Fibroblast of pulmonary artery (primary cell): ENCODE data around the gene SDCCAG8.

Experiments used
- DNase-seq: peaks from one replicate; pipeline ENCODE4 v3.0.0-alpha.2; 2010; ENCODE audit warnings: low read depth
- H3K4me3 ChIP-seq: replicated peaks from 2 replicates; pipeline ENCODE4 v1.5.1; 2011; ENCODE audit warnings: low read depth, mild to moderate bottlenecking, control low read depth, low read length, moderate library complexity
- TF ChIP-seq, protein P1 (sequence below): IDR thresholded peaks from 2 replicates; pipeline ENCODE4 v1.5.1; 2011; ENCODE audit warnings: mild to moderate bottlenecking, control low read depth, low read length, inconsistent platforms; ENCODE audit errors: missing control alignments

The SDCCAG8 gene

DNA sequence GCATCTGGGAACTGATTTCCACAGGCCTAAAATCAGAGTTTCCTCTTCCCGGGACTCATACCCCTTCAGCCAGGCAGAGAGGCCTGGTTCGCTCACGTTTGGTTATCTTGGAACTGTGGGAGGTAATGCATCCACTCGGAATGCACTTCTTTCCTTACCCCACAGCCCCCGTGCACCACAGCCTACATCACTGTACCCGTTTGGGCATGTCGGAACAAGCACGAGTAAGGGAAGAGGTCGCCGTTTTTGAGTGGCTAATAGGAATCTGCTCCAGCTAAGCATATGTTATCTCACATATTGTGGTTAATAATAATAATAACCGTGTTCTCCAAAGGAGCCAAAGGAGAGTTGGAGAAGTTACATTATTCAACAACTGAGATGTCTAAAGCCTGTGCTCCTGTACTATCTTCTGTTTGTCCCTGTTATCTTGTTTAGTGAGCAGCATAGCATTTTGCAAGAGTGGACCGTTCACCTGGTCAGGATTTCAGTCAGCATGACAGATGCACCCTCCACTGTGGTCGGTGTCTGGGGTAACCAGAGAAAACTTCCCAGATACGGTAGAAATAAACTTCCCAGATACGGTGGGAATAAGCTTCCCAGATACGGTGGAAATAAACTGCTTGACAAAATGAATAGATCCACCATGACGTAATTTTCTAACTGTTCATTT, 198.6 kb downstream of the SDCCAG8 start:
- H3K4me3 ChIP-seq, result no peak overlapping the region
- TF ChIP-seq, protein P1, sequence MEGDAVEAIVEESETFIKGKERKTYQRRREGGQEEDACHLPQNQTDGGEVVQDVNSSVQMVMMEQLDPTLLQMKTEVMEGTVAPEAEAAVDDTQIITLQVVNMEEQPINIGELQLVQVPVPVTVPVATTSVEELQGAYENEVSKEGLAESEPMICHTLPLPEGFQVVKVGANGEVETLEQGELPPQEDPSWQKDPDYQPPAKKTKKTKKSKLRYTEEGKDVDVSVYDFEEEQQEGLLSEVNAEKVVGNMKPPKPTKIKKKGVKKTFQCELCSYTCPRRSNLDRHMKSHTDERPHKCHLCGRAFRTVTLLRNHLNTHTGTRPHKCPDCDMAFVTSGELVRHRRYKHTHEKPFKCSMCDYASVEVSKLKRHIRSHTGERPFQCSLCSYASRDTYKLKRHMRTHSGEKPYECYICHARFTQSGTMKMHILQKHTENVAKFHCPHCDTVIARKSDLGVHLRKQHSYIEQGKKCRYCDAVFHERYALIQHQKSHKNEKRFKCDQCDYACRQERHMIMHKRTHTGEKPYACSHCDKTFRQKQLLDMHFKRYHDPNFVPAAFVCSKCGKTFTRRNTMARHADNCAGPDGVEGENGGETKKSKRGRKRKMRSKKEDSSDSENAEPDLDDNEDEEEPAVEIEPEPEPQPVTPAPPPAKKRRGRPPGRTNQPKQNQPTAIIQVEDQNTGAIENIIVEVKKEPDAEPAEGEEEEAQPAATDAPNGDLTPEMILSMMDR, result no peak
- no peak for DNase-seq

DNA sequence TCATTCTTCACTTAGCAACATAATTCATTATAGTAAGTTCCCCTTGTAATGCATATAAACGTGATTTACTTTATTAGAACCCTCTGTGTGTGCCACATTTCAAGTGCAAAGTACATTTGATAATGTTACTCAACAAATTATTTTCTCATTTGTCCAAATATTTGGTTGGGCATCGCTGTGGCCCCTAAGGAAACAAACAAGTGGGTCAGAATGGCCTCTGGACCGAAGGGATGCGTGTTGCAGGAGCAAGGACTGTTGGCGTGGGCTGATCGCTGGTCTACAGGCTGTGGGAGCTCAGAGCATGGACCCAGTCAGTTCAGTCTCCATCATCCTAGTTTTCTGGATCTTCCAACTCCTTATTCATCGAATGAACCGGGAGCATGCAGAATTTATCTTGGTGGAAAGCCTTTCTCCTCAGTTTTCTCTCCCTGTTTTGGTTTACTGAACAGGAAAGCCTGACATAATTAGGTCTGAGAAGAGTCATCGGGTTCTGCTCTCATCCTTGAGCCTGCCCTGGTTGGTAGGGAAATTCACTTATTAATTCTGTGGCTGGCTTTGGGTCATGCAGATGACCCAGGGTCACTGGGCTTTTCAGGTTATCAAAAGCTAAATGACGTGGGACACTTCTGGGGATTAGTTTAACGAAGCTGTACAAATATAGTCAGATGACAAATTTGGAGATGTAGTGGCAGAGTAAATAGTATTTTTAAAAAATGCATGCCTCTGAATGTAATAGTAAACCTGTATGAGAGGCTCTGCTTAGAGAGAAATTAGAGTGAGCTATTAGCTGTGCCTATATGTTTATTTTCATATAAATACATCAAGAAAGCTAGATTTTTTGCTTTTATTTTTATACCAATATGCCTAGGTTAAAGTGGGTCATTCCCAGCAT, 200.2 kb downstream of the SDCCAG8 start:
- no peak for DNase-seq
- H3K4me3 ChIP-seq, result no peak overlapping the region
- TF ChIP-seq, protein P1, result no peak

DNA sequence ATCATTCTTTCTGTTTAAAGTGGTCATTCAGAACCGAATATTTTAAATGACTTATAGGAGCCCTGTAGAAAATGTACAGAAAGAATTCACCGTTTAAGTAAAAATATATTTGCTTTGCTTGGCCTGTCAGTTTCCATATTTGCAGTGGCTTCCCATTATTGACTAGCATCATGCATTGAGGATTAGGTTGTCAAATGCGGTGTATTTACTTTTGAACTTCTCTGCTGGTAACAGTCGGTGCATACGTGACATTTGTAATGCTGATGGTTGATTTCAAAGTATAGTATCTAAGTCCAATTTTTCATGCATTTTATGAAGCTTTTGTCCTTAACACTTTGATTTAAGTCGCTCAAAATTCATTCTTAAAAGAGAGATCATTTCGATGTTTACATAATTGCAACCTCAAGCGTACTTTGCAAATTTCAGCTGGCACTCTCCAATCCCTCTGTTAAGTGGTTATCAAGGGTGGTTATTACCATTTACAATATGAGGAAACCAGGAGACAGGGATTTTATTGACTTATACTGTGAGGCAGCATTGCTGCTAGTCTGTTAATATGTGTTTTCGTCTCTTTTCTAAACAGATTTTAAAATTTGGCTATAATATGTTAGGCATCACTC, 201.6 kb downstream of the SDCCAG8 start:
- H3K4me3 ChIP-seq, result no peak overlapping the region
- DNase-seq, result no peak
- TF ChIP-seq, protein P1, result no peak

DNA sequence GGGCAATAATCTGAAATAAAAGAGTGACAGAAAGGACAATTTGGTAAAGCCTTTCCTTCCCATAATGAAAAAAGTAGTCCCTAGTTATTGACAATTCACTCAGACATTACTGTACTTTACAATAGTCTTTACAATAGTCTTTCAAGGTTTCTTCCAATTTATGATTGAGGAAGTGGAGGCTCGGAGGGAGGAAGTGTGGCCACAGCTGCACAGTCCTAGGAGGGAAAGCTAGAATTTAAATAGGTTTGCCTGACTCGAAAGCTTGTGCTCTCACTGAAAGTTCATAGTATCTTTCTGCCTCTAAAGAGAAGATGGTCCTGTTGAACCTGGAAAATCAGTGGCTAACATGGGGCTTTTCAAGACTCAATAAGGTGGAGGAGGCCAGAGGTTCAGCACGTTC, 203.2 kb downstream of the SDCCAG8 start:
- DNase-seq, result no peak
- H3K4me3 ChIP-seq, result no peak overlapping the region
- TF ChIP-seq, protein P1, result no peak

DNA sequence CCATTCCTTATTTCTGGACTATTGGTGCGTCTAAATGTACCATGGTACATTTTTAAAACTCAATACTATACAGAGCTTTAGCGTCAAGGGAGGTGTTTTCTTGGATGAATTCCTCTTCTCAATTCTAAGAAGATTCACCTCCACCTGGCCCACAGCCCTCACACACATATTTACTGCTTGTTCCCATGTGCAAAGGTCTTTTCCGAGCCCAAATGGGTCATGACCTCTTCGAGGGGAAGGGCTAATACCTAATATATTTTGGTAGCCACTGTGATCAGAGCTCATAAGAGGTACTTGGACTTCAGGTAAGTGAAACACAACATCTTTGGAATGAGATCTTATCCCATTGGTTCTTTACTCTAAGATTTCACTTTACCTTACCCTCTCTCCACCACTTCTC, 205.9 kb downstream of the SDCCAG8 start:
- H3K4me3 ChIP-seq, result no peak overlapping the region
- no peak for DNase-seq
- TF ChIP-seq, protein P1, result no peak

DNA sequence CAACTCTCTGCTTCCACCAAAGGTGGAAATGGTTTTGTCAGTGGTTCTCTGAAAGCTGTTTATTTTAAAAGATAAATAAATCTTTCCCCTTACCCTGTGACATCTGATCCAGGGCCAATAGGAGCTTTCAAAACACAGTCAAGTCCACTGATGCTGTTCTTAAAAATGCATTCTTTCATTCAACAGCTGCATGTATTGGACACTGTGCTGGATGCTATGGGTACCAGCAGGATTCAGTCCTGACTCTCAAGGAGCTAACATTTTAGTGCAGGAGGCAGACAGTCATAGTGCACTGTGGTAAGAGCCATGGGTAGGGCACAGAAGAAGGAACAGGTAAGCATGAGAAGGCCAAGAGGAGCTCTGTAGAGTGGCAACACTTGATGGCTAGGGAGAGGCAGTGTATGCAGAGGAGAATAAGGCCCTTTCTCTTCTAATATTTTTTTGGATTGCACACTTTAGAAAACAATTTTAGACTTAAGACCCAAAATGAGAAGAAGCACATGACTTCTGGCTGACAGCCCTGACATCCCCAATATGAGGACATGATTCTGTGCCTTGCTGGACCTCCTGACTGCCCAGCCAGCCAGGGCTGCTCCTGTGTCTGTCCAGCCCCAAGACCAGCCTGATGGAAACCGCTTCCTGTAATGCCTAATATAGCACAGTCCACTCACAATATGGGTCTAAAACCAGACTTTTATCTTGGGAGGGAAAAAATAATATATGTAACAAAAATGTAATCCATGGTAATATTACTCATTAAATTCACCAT, 207.3 kb downstream of the SDCCAG8 start:
- H3K4me3 ChIP-seq, result no peak overlapping the region
- TF ChIP-seq, protein P1, result no peak
- DNase-seq, result no peak
